Glomerular visceral epithelial cell (primary cell): ENCODE measurements around the gene SLC25A21.

Experiments used
- DNase-seq: peaks from one replicate; pipeline ENCODE4 v3.0.0-alpha.2; 2016; ENCODE audit errors: extremely low spot score

Gene SLC25A21

GRCh38 chr14:36662543-36663403 lies 509.6 kb downstream of the SLC25A21 start:
- DNase-seq, result no peak

DNA sequence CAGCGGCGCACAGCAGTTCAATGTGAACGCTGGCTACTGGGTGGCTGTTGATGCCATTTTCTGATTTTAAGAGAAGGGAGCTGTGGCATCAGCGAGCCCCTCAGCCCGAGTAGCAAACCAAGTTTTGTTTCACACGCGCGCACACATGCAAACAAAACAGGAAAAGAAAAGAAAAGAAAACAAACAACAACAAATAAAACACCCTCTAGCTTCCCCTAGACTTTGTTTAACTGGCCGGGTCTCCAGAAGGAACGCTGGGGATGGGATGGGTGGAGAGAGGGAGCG lies 510.2 kb downstream of the SLC25A21 start:
- DNase-seq, result no peak

DNA sequence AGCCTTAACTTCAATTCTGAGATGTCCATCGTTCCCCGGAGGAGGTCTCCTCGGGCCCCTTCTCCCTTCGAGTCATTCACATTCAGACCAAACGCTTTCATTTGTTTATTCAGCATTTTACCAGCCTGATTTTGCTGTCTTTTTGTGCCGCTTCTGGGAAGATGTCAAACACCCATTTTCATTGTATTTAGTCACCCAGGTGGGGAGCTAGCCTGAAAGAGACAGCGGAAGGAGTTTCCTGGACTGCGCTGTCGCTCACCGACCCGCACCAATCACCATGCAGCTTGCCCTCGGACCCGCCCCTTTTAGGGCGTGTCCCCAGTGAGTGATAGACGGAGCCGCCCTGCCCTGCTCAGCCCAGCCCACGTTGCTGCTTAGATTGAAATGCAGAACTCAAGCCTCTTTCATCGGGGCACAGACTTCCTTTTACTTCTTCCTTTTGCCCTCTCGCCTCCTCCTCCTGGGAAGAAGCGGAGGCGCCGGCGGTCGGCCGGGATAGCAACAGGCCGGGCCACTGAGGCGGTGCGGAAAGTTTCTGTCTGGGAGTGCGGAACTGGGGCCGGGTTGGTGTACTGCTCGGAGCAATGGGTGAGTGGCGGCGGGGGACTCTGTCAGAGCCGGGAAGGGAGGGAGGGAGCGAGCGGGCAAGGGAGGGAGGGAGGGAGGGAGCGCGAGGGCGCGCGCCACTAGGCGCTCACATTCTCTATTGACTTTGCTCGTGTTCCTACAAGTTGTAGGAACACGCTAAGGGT lies 510.7 kb downstream of the SLC25A21 start, which contains the start of gene PAX9:
TSS of gene PAX9 (plus strand) at position 355 of the 752 bp plus-strand sequence. CDS start at position 585, 230 bp downstream.
- peak; percentile 24 for DNase-seq

DNA sequence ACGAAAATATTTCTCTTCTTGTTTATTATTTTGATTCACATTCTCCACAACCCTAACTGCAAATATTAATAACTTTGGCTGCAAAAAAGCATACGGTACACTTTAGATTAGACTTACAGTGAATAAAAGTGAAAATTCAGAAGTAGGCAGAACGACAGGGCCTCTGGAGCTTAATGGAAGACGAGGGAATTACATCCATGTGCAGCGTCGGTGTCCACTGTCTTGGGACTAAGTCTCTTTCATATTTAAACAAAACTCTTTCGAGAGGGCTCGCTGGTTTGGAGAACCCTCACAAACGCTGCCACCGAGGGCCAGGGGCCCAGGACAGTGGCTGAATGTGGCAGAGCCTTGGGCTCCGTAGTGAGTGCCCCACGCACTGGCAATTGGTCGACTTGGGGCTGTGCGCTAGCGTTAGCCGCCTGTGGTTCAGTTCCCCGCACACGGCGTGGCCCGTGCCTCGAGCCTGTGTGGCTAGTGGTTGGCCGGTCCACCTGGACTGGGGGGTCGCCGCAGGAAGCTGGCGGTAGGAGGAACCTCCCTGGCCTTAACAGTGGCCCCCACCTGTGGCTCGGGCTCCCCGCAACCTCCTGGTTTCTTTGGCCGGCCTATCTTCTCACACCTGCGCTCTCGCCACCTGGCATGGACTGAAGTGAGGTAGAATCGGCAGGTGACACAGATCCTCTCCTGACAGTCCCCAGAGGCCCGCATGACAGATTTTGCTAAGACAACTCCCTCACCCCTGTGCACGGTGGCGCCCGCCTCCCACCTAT lies 511.5 kb downstream of the SLC25A21 start:
- no peak for DNase-seq

DNA sequence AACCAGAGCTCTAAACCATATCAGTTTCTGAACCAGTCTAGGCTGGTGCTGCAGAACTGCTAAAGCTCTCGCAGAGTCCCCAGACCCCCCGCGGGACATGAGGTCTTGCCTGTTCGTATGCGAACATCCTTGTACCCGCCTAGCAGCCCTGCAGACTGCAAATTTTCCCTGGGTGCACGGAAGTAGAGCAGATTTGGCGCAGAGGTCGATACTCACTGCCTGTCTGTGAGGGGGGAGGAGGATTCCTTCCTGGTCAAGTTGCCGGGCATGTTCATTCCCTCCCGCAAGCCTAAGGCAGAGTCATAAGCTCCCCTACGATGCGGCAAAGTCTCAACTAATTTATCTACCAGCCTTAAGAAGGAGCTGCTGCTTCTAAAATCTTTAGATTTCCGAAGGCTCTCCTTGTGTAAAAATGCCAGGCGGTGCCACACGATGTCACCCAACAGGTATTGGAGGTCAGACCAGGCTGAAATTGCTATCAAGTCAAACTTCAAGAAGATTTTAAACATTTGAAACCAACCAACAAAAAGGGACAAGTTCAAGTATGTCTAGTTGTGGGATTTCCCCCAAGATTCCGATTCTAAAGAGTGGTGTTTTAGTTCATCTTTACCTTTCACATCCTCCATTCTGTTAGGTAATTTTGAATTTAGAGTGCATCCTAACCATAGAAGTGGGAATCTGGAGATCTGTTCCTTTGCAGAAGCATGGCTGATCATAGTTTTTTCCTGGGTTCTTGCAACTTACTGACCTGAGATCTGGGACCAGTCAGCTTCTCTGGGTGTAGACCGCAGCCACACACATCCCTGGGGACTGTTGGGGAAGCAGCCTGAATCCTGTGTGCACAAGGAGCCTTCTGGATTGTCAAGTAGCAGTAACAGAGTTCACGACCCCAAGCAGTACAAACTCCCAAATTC lies 512.3 kb downstream of the SLC25A21 start:
- no peak for DNase-seq

- DNase-seq, result no peak
Observed at GRCh38 chr14:36659010-36659821, 513.2 kb downstream of the SLC25A21 start.

- DNase-seq, result no peak
Observed at GRCh38 chr14:36658123-36659009, 514.0 kb downstream of the SLC25A21 start.

DNA sequence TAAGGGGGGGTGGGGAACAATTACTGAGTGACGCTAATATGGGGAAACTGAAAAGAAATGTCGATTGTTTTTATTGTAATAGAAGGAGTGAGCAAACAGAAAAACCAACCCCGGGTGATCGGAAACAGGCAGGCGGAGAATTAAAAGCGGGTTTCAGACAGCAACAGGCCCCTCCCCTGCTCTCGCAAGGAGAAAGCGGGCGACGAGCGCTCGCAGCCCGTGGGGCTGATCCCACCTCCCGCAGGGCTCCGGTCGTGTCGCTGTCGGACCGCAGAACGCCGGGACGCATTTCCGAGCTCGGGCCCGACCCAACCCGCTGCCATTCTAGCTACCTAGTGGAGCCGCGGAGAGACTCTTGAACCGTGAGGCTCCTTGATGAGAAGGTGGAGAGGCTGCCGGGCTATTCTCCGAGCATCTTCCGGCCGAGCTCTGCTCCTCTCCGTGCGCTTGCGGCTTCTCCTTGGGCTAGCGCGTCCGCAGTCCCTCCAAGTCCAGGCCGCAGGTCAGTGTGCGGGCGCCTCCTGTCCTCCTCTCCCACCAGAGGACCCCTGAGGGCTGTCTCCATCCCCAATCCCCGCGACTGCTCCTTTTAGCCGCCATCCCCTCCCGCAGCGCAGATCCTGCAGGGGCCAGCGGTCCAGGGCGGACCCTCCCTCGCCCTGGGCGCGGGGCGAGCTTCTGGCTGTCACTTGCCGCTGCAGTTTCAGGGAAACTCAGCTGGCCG lies 514.8 kb downstream of the SLC25A21 start:
- DNase-seq, result no peak

DNA sequence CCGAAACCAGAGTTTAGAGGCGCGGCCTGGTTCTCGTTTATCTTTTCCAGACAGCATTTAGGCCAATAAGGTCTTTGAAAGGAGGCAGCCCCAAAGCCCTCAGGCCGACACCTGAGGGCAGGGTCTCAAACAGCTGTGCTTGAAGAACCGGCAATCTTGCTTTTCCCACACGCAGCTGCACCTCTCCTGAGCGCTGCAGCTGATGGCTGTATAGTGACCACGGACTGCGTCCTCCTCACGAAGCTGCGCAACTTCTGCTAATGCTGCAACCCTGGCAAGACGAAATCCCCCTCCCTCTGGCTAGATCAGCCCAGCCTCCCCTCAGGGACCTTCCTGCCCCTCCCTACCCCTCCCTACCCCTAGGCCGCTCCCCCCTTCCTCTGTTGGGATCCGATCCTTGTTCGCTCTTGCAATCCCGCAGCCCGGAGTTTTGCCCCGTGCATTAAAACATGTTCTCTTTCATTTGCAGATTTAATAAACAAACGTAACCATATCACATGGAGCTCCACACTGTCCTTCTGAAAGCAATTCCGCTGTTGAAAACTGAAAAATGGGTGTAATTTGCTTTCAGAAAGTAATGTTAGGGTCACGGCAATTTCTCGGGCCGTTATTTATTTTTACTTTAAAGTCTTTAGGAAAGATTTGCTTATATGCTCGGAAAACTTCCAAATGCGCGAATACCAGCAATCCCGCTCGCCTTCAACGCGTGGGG lies 515.6 kb downstream of the SLC25A21 start:
- DNase-seq, result no peak

GRCh38 chr14:36655963-36656686 lies 516.3 kb downstream of the SLC25A21 start:
- no peak for DNase-seq

- no peak for DNase-seq
Observed at GRCh38 chr14:36655571-36655962, 516.8 kb downstream of the SLC25A21 start.

DNA sequence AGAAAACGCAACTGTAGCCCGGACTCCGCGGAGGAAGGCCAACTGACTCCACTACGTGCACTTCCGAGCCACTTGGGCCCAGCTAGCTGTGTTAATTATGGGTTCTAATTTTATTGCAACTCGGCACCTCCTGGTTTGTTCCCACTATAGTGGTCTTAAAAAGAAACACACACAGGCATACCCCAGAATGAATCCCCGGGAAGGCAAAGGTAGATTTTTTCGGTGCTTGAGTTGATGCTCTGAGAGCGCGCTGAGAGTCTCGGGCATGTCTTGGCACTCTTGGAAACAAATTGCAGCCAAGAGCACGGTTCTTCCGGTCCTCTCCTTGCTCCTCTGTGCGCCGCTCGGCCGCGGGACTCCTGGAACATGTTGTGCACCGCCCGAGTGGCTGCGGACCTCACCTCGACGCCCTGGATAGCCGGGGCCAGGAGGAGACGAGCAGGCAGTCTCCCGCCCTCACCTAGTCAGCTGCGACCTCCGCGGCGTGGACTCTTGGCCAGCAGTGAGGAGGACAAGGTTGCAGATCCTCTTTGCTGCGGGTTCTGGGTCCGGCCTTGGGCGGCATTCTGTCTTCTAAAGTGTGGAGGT lies 517.5 kb downstream of the SLC25A21 start:
- no peak for DNase-seq

GRCh38 chr14:36653962-36654793 lies 518.2 kb downstream of the SLC25A21 start:
- DNase-seq, result no peak

DNA sequence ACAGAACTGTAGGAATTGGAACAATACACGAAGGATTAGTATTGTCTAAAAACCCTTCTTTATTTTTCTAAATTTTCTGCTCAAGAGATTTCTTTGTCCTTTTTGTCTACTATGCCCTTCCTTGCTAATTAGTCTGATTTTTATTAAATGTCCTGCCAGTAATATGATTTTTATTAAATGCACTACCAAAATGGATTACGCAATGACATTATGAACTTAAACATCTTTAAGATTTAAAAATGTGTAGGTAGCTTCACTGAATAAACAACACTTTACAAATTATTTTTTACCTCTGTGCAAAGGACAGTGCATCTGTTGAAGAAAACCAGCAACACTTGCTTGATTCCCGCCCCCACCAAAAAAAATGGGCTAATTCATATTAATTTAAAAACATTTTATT lies 519.0 kb downstream of the SLC25A21 start:
- DNase-seq, result no peak

DNA sequence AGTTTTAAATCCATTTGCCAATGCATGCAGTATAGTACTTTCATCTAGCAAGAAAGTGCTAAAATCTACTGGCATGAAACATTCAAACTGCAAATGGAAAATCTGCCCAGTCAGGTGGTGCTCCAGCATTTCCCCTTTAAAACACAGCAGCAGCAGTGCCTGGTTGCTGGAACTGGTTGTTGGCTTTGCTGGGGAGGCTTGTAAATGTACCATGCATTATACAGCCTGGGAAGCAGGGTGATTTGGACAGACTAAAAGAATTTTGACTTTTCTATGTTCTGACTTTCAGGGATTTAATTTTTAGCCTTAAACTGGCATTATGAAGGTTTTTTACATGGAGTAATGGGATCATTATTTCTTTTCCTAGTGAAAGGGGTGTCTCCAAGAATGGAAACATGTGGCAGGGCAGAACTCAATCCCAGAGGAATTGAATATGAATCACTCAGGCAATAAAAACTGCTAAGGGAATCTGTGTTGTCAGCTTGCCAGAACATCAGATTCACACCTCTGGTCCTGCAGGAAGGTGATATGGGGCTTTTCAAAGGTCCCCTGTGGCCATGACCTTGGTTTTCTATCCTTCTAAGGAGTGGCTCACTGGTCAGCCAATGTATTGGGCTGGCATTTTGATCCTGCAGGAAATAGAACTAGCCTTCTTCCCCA lies 519.7 kb downstream of the SLC25A21 start:
- DNase-seq, result no peak
